Epidermal melanocyte (primary cell): Measurements from ENCODE around the gene BRD4.
"Not testable (repeated sequence)": the region's sequence is repeated elsewhere in the genome, so short reads cannot be mapped to it uniquely, and the experiment has no call there.

Source experiments
- DNase-seq: peaks from one replicate; pipeline ENCODE4 v3.0.0; 2011; ENCODE audit warnings: low spot score; ENCODE audit not compliant: insufficient read length

BRD4 gene

GRCh38 chr19:15360015-15360414 is 27.7 kb upstream of the BRD4 start:
- DNase-seq, result not testable (repeated sequence)

GRCh38 chr19:15358918-15359317 is 26.6 kb upstream of the BRD4 start:
- no peak for DNase-seq

- DNase-seq, result no peak
Observed at GRCh38 chr19:15357906-15358305, 25.6 kb upstream of the BRD4 start.

GRCh38 chr19:15354566-15355296 is 22.4 kb upstream of the BRD4 start:
- no peak for DNase-seq

GRCh38 chr19:15353908-15354307 is 21.6 kb upstream of the BRD4 start:
- no peak for DNase-seq

DNA sequence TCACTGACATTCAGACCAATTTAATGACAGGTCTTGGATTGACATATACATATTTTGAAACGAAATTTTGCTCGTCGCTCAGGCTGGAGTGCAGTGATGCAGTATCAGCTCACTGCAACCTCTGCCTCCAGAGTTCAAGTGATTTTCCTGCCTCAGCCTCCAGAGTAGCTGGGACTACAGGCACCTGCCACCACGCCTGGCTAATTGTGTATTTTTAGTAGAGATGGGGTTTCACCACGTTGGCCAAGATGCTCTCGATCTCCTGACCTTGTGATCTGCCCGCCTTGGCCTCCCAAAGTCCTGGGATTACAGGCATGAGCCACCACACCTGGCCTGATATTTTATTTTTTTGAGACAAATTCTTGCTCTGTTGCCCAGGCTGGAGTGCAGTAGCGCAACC is 20.2 kb upstream of the BRD4 start:
- DNase-seq, result not testable (repeated sequence)

GRCh38 chr19:15341328-15341727 is 9.0 kb upstream of the BRD4 start:
- not testable (repeated sequence) for DNase-seq

- DNase-seq, result no peak
Observed at GRCh38 chr19:15340086-15340485, 7.7 kb upstream of the BRD4 start.

GRCh38 chr19:15337202-15337601 is 4.9 kb upstream of the BRD4 start:
- DNase-seq, result no peak

GRCh38 chr19:15335992-15336391 is 3.7 kb upstream of the BRD4 start:
- DNase-seq, result not testable (repeated sequence)

DNA sequence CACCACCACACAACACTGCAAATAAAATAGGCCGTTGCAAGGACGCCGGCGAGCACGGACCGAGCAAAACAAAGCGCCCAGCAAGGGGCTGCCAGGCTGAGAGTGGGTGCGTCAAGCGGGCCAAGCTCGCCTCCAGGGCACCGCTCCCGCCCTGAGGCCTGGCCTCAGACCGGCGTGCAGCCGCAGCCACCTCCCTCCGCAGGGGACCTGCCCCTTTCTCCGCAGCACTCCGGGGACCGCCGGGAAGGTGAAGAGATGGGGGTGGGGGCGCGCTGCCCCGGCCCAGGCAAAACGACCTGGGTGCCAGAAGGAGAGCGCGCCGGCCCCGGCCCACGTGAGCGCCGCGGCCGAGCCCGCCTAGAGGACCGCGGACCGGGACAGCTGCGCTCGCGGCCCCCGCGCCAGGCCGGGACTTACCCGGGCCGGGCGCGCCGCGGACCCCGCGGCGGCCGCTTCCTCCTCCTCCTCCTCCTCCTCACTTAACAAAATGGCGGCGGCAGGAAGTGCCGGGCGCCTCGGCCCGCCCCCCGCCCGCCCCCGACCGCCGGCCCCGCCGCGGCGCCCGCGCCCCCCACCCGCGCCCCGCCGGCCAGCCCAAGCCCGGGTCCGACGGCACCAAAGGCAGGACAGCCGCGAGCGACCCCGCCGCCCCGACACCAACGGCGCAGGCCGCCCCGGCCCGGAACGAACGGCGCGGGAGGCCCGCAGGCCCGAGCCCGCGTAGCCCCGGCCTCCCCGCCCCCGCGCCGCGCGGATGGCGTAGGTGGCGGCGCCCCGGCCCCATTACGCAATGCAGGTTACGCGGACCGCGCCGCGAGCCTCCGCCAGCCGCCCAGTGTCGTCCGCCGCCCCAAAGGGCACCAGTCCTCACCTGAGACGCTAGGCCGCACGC is 674 bp downstream of the BRD4 start:
- no peak for DNase-seq

DNA sequence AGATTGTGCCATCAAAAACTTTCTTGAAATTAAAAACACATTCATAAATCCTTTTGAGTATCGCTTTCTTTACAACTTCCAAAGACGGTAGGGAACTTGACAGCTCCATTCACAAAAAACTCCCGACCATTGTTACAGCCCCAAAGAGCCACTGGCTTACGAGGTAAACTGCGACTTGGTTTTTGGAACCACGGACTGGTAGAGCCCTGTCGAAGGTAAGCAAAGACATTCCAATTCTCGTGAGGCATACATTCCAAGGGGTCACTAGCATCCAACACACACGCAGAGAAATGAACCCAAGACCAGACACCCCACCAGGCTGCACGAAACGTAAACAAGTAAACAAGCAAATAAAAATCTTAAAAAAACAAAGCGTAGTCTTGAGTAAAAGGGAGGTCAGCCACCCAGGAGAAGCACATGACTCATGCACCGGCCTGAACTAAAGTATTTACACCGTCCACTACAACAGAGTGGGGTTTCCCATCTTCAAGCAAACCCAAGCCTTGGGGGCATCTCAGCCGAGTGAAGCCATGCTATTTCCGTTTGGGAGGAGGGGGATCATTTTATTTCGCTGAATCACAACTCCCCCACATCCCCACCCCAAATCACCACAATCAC is 1.4 kb downstream of the BRD4 start:
- DNase-seq, result no peak

DNA sequence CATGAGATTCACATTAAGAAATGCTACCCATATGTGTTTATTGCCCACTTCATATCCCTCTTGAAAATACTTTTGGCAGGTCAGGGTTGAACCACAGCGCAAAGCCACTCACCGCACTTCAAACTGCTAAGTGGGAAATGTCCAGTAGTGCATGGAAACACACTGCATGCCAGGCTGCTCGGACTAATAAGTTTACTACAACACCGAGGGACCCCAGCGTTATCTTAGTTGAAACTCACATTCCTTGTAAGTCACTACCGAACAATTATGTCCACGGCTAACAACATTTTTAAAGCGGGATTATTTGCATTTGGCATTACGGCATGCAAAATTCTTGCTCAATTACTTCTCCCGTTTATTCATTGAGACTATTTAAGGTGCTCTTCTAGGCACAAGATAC is 4.0 kb downstream of the BRD4 start:
- DNase-seq, result no peak

DNA sequence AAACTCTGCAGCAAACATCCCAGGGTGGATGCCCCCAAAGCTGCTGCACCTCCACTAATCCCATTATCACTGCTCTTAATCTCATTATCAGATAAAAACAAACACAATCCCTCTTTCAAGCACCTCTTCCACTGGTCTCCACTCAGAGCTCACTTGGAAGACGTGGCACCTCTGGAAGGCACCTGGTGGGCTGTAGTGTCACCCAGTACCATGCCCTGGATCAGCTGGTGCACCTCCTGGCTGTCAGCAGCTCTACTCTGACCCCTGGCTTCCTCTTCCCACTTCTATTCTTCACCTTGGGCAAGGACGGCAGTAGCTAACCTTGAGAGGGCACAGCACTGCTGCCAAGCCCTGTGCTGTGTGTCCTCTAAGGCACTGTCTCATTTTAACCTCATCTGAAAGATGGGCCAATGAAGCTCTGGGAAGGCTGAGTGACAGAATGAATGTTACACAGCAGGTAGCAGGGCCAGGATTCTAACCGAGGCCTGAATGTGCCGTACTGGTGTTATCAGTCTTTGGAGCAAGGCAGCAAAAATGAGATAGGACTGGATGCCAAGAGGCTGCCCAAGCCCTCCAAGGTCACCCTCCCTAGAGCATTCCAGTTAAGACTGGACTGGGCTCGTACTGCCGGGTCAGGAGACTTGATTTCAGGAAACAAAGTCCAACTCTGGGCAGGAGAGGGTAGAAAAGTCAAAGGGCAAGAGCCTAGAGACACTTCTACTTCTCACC is 7.4 kb downstream of the BRD4 start:
- peak; percentile 7 for DNase-seq

- DNase-seq, result peak; percentile 12
Observed at GRCh38 chr19:15323496-15324235, 8.7 kb downstream of the BRD4 start.

- peak; percentile 2 for DNase-seq
Observed at GRCh38 chr19:15321739-15322138, 10.6 kb downstream of the BRD4 start.

DNA sequence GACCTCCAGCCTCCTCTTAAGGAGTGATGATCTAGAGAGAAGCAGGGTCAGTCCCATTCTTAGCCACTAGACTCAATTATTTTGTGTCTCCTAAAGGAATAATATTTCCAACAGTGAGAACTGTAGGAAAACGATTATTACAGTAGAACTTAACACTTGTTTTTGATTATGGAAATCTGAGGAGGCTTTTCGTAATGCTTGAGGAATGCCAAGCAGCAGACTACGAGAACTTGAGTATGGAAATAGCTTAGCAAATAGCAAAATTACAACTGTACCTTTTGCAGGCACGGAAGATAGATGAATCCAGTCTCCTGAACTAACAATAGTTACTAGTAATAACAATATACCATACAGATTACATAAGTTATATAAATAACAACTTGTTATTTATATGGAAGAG is 12.2 kb downstream of the BRD4 start:
- peak; percentile 17 for DNase-seq

- DNase-seq, result no peak
Observed at GRCh38 chr19:15318241-15318691, 14.1 kb downstream of the BRD4 start.

GRCh38 chr19:15317392-15318071 is 14.8 kb downstream of the BRD4 start:
- DNase-seq, result no peak

- DNase-seq, result no peak
Observed at GRCh38 chr19:15316498-15316897, 15.8 kb downstream of the BRD4 start.
